Panc1 (cell line): ENCODE data around the gene PCBD1. TPM values are rescaled to one million over a fixed set of nuclear protein-coding genes. Genes with fewer than 3 reads are reported as not detected.

Experiments
- ATAC-seq: fragments of 200-7000 bp; cut with Tn5 transposase; 2 replicates; pipeline ENCODE4 v1.9.1; 2020; ENCODE audit warnings: mild to moderate bottlenecking, moderate library complexity
- BruUV-seq: library from RNA; stranded (reverse); fragments of 400-500 nt; replicated peaks from 2 replicates; lab custom pipeline; 2021; lab: Mats Ljungman, UMichigan
- CTCF ChIA-PET: fragments of 300-600 bp; sonication (Branson Sonifier 250); formaldehyde crosslinking; loops from one replicate; lab custom pipeline; 2022; ENCODE audit warnings: antibody characterized with exemption; lab: Charles Lee
- POLR2A ChIA-PET: fragments of 300-600 bp; sonication (Branson Sonifier 250); formaldehyde crosslinking; loops from one replicate; lab custom pipeline; 2022; ENCODE audit warnings: antibody characterized with exemption; lab: Charles Lee
- DNase-seq: peaks from one replicate; pipeline ENCODE4 v3.0.0-alpha.2; 2010; ENCODE audit warnings: low read depth, low spot score
- H3K27ac ChIP-seq: 2 replicates; pipeline ENCODE4 v1.5.1; 2011; ENCODE audit warnings: mild to moderate bottlenecking, low read length, inconsistent platforms
- H3K27me3 ChIP-seq: fragments of 200-500 bp; sonication (Bioruptor generic); 2 replicates; pipeline ENCODE4 v1.6.0; 2014; ENCODE audit warnings: low read length, inconsistent platforms; ENCODE audit not compliant: control insufficient read depth, insufficient read depth
- H3K36me3 ChIP-seq: fragments of 200-500 bp; sonication (Bioruptor generic); 2 replicates; pipeline ENCODE4 v1.5.1; 2014; ENCODE audit warnings: inconsistent platforms, mild to moderate bottlenecking, low read length, moderate library complexity; ENCODE audit not compliant: control insufficient read depth, insufficient read depth
- H3K4me1 ChIP-seq: 2 replicates; pipeline ENCODE4 v1.5.1; 2011; ENCODE audit warnings: inconsistent platforms, mild to moderate bottlenecking, low read length, moderate library complexity; ENCODE audit not compliant: control insufficient read depth, insufficient read depth
- H3K4me3 ChIP-seq, 2 experiments: 2 replicates each; pipeline ENCODE4 v1.5.1; 2011 to 2012; ENCODE audit warnings: low read depth in 2 of 2, low read length in 2 of 2, mild to moderate bottlenecking in 2 of 2, inconsistent platforms in 1 of 2, moderate library complexity in 1 of 2
- H3K9me3 ChIP-seq: fragments of 200-500 bp; sonication (Bioruptor generic); 2 replicates; pipeline ENCODE4 v1.5.1; 2014; ENCODE audit warnings: low read depth, mild to moderate bottlenecking, inconsistent platforms, low read length, moderate library complexity; ENCODE audit not compliant: control insufficient read depth, insufficient read depth
- POLR2AphosphoS5 ChIP-seq: IDR thresholded peaks from 2 replicates; pipeline ENCODE4 v1.6.1; 2012; ENCODE audit warnings: mild to moderate bottlenecking, low read depth, low read length, moderate library complexity
- SIN3A ChIP-seq: IDR thresholded peaks from 2 replicates; pipeline ENCODE4 v1.6.1; 2012; ENCODE audit warnings: low read depth, mild to moderate bottlenecking, low read length, moderate library complexity, borderline replicate concordance; ENCODE audit not compliant: insufficient read depth
- TCF7L2 ChIP-seq: IDR thresholded peaks from 2 replicates; pipeline ENCODE4 v1.6.1; 2011; ENCODE audit warnings: mild to moderate bottlenecking, low read depth, low read length, inconsistent platforms
- in situ Hi-C: cut with HindIII; loops from 2 replicates; pipeline ENCODE4 v1.10.0; 2016; ENCODE audit warnings: low sequenced_read_pairs, low pct_unique_long_range_greater_than_20kb
- intact Hi-C: fragments of 100-400 bp; cut with micrococcal nuclease; formaldehyde crosslinking; loops from one replicate; pipeline ENCODE4 v1.10.0; 2022; ENCODE audit not compliant: unreplicated experiment
- total RNA-seq: library from RNA; stranded (reverse); gene quantifications from one replicate; pipeline ENCODE4 v1.2.1, GENCODE V29; 2021; ENCODE audit not compliant: unreplicated experiment
- TF ChIP-seq, protein P1 (sequence below): fragments of 450-650 bp; IDR thresholded peaks from 2 replicates; pipeline ENCODE4 v1.5.1; 2017; ENCODE audit warnings: mild to moderate bottlenecking
- TF ChIP-seq, protein P2 (sequence below), 2 experiments: IDR thresholded peaks; 2 replicates each; pipeline ENCODE4 v1.6.1; 2011 to 2012; ENCODE audit warnings: low read depth in 2 of 2, control low read depth in 1 of 2, low read length in 1 of 2, mild to moderate bottlenecking in 1 of 2, moderate library complexity in 1 of 2; ENCODE audit not compliant: insufficient read depth in 1 of 2

Gene PCBD1
- total RNA-seq, 1 experiment from 2014 or later, result 122 TPM

DNA sequence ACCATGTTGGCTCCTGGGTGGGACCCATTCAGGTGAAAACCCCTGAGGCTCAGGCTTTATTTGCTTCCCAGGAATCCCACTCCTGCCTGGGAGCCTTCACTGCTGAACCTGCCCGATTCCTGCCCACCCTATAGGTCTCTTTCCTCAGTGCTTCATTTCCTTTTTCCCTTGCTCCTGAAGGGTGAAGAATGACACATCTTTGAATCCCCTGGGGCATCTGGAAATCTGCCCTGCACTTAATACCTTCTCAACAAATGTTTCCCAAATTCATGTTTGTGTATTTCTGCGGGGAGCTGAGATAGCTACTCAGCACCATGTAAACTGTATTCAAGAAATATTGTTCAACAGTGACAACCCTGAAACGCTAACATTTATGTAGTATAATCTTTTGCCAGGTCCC, 10.3 kb upstream of the PCBD1 start:
- in situ Hi-C loops (no loop called here), intact Hi-C loops (no loop called here)
- DNase-seq (no peak), ATAC-seq (no peak)
- no TSS peak for BruUV-seq
- H3K27me3 ChIP-seq, result peaks cover 5% of the 10 kb centered on the region; the same call in 1 of the 2 replicates
- no peaks in the 10 kb centered on the region for H3K9me3 ChIP-seq
- no peaks in the 10 kb centered on the region for H3K4me1 ChIP-seq
- H3K27ac ChIP-seq, result no peak overlapping the region
- no peak overlapping the region for H3K4me3 ChIP-seq
- no peaks in the 10 kb centered on the region for H3K36me3 ChIP-seq
- ChIA-PET POLR2A (no interaction called here), CTCF (no interaction called here)
- TF ChIP-seq, protein P1, sequence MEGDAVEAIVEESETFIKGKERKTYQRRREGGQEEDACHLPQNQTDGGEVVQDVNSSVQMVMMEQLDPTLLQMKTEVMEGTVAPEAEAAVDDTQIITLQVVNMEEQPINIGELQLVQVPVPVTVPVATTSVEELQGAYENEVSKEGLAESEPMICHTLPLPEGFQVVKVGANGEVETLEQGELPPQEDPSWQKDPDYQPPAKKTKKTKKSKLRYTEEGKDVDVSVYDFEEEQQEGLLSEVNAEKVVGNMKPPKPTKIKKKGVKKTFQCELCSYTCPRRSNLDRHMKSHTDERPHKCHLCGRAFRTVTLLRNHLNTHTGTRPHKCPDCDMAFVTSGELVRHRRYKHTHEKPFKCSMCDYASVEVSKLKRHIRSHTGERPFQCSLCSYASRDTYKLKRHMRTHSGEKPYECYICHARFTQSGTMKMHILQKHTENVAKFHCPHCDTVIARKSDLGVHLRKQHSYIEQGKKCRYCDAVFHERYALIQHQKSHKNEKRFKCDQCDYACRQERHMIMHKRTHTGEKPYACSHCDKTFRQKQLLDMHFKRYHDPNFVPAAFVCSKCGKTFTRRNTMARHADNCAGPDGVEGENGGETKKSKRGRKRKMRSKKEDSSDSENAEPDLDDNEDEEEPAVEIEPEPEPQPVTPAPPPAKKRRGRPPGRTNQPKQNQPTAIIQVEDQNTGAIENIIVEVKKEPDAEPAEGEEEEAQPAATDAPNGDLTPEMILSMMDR, result no peak
- TF ChIP-seq TCF7L2 (no peak), POLR2AphosphoS5 (no peak), SIN3A (no peak)
- TF ChIP-seq, protein P2, sequence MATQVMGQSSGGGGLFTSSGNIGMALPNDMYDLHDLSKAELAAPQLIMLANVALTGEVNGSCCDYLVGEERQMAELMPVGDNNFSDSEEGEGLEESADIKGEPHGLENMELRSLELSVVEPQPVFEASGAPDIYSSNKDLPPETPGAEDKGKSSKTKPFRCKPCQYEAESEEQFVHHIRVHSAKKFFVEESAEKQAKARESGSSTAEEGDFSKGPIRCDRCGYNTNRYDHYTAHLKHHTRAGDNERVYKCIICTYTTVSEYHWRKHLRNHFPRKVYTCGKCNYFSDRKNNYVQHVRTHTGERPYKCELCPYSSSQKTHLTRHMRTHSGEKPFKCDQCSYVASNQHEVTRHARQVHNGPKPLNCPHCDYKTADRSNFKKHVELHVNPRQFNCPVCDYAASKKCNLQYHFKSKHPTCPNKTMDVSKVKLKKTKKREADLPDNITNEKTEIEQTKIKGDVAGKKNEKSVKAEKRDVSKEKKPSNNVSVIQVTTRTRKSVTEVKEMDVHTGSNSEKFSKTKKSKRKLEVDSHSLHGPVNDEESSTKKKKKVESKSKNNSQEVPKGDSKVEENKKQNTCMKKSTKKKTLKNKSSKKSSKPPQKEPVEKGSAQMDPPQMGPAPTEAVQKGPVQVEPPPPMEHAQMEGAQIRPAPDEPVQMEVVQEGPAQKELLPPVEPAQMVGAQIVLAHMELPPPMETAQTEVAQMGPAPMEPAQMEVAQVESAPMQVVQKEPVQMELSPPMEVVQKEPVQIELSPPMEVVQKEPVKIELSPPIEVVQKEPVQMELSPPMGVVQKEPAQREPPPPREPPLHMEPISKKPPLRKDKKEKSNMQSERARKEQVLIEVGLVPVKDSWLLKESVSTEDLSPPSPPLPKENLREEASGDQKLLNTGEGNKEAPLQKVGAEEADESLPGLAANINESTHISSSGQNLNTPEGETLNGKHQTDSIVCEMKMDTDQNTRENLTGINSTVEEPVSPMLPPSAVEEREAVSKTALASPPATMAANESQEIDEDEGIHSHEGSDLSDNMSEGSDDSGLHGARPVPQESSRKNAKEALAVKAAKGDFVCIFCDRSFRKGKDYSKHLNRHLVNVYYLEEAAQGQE (IDR thresholded peaks at IDR 0.05; ENCODE audit: insufficient read depth in 1 of 2, low read depth in 2 of 2, low read length in 1 of 2), result no peak

DNA sequence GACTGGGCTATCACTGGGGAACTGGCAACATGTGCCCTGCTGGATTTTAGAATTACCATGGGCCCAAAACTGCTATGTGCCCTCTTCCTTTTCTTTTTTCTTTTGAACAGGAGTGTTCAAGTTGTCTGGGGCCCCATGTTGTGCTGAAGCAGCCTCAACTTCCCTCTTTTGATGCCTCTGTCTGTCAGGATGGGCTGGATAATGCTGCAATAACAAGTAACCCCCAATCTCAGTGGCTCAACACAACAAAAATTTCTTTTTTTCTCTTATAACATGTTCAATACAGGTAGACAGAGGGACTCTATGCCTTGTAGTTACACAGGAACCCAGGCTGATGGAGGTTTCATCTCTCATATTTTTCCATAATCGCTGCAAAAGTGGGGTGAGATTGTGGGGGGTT, 8.2 kb upstream of the PCBD1 start:
- TF ChIP-seq, protein P2 (IDR thresholded peaks at IDR 0.05; ENCODE audit: insufficient read depth in 1 of 2, low read depth in 2 of 2, low read length in 1 of 2), result no peak
- TF ChIP-seq SIN3A, result no peak
- TF ChIP-seq, protein P1, result no peak
- TF ChIP-seq POLR2AphosphoS5, result no peak
- no peak for TF ChIP-seq TCF7L2
- no peaks in the 10 kb centered on the region for H3K36me3 ChIP-seq
- BruUV-seq, result no TSS peak
- H3K4me1 ChIP-seq, result no peaks in the 10 kb centered on the region
- CTCF ChIA-PET, result no interaction called here
- H3K4me3 ChIP-seq, result no peak overlapping the region
- DNase-seq, result no peak
- H3K27me3 ChIP-seq, result peaks cover 5% of the 10 kb centered on the region; the same call in 1 of the 2 replicates
- no peak for ATAC-seq
- POLR2A ChIA-PET, result no interaction called here
- intact Hi-C loops (no loop called here), in situ Hi-C loops (no loop called here)
- no peaks in the 10 kb centered on the region for H3K9me3 ChIP-seq
- H3K27ac ChIP-seq, result no peak overlapping the region
